Fibroblast of villous mesenchyme (primary cell): ENCODE measurements around the gene KIAA1671. TPM values are rescaled to one million over a fixed set of nuclear protein-coding genes. Genes with fewer than 3 reads are reported as not detected.

ENCODE experiments used
- DNase-seq: peaks from one replicate; pipeline ENCODE4 v3.0.0-alpha.2; 2010; ENCODE audit warnings: low read depth
- H3K4me3 ChIP-seq: 2 replicates; pipeline ENCODE4 v1.5.1; 2011; ENCODE audit warnings: low read depth, mild to moderate bottlenecking, low read length
- total RNA-seq: library from RNA; depleted of rRNA; stranded (reverse); fragments of >200 nt; gene quantifications from 2 replicates; pipeline ENCODE4 v1.2.3, GENCODE V29; 2012
- TF ChIP-seq, protein P1 (sequence below): IDR thresholded peaks from 2 replicates; pipeline ENCODE4 v1.5.1; 2012; ENCODE audit warnings: low read depth, mild to moderate bottlenecking, low read length; ENCODE audit not compliant: insufficient read depth

KIAA1671 gene
- total RNA-seq, 1 donor: 3.5 TPM

DNA sequence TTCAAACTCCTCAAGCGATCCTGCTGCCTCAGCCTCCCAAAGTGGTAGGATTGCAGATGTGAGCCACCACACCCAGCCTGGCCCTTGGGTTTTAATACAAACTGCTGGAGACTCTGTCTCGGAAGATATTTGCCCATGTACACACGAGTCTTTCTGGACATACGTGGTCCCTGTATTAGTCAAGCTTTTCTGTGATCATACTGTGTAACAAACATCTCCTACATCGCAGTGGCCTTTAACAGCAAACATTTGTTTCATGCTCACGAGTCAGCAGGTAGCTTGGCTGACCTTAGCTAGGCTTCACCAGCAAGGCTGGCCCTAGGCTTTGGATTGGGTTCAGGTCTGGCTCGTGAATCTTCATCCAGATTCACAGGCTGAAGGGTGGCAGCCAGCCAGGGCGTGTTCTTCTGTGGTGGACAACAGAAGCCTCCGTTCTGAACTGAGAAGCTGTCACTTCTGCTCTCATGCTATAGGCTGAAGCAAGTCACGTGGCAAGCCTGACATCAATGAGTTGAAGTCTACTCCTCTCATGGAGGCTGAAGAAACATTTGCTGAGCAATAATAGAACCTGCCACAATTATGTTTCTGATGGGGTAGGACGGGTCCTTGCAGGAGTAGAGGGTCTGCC is 8.8 kb downstream of the KIAA1671 start:
- TF ChIP-seq, protein P1, sequence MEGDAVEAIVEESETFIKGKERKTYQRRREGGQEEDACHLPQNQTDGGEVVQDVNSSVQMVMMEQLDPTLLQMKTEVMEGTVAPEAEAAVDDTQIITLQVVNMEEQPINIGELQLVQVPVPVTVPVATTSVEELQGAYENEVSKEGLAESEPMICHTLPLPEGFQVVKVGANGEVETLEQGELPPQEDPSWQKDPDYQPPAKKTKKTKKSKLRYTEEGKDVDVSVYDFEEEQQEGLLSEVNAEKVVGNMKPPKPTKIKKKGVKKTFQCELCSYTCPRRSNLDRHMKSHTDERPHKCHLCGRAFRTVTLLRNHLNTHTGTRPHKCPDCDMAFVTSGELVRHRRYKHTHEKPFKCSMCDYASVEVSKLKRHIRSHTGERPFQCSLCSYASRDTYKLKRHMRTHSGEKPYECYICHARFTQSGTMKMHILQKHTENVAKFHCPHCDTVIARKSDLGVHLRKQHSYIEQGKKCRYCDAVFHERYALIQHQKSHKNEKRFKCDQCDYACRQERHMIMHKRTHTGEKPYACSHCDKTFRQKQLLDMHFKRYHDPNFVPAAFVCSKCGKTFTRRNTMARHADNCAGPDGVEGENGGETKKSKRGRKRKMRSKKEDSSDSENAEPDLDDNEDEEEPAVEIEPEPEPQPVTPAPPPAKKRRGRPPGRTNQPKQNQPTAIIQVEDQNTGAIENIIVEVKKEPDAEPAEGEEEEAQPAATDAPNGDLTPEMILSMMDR: no peak
- DNase-seq: no peak
- no peak overlapping the region for H3K4me3 ChIP-seq

DNA sequence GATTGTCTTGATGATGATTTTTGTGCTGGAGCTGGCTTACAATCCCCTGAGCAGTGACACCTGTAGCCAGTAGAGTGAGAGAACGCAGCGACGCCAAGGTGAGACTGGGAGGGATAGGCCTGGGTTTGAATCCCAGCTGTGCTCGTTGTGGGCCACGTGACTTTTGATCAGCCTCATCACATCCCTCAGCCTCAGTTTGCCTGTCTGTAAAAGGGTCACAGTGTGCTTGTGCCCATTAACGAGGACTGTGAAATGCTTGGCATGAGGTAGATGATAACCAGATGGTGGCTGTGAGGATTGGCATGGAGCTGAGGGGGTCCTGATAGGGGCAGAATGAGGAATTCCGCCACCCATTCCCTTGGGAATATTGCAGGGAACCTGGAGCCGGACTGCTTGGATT is 9.6 kb downstream of the KIAA1671 start:
- no peak overlapping the region for H3K4me3 ChIP-seq
- TF ChIP-seq, protein P1: no peak
- no peak for DNase-seq

DNA sequence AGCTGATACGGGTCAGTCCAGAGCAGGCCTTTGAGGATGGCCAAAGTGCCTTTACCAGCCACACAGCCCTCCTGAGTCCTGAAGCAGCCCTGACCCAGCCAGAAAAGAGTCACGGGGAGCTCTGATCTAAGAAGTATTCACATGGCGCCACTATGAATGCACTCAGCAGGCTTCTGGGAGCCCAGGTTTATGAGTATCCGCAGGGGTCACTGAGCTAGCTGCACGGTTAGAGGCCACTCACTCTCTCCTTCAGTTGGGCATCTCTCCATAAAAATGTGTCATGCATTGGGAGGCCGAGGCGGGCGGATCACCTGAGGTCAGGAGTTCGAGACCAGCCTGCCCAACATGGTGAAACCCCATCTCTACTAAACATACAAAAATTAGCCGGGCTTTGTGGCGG is 10.3 kb downstream of the KIAA1671 start:
- TF ChIP-seq, protein P1: no peak
- H3K4me3 ChIP-seq: no peak overlapping the region
- no peak for DNase-seq

DNA sequence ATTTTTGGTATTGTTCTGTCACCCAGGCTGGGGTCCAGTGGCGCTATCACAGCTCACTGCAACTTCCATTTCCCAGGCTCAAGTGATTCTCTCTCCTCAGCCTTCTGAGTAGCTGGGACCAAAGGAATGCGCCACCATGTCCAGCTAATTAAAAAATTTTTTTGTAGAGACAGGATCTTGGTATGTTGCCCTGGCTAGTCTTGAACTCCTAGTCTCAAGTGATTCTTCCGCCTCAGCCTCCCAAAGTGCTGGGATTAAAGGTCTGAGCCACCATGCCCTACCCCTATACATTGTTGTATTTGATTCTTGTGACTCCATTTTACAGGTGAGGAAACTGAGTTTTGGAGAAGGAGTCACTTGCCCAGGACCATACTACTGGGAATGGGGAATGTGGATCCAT is 11.9 kb downstream of the KIAA1671 start:
- no peak for DNase-seq
- H3K4me3 ChIP-seq: no peak overlapping the region
- TF ChIP-seq, protein P1: no peak

DNA sequence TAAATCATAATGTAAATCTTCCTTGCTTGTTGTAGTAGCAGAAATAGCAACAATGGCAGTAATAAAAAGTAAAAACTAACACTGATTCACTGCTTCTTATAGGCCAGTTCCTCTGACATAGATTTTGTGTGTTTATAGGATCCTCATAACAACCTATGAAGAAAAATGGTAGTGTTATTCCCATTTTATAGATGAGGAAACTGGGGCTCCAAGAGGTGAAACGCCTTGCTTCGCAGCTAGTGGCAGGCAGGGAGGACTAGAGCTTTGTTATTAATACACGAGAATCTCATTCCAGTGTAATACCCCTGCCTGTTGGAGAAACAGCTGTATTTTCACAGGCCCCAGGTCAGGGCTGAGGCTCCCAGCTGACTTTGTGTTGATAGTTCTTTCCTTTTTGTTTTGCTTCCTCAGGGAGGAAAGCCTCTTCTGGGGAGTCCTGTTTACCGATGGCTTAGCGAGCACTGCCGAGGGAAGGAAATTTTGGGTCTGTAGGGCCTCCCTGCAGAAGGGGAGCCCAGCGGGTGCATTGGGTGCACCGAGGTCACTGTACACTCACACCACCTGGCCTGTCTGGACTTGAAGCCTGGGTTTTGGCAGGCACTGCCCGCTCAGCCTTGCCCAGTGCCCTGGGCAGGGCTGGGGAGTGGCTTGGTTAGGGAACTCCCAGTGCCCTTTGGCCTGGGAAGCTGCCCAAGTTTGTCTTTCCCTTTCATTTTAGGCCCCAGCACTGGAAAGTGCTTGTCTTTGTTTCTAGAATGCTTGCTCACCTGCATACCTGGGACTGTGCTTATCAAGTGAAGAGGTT is 13.5 kb downstream of the KIAA1671 start:
- DNase-seq: peak; percentile 40
- TF ChIP-seq, protein P1: no peak
- no peak overlapping the region for H3K4me3 ChIP-seq

DNA sequence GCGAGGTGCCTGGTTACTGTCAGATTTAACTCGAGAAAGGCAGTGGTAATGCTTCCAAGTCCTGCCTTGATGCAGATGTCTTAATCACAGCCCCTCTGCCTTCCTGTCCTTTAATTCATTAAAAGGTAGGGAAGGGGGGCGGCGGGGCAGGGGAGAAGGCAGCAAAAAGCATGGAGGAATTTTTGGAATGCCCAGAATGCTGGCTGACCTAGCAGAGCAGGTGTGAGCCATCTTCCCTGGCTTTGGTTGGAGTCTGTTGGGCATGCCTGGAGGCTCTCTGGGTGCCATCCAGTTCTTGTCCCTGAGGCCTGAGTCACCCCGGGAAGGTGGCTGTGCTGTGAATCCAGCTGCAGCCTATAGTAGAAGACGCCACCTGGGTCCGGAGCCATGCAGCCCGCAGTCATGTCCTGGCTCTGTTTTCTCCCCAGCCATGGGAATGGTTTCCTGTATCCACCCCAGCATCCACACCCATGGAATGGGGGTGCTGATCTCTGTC is 15.6 kb downstream of the KIAA1671 start:
- no peak overlapping the region for H3K4me3 ChIP-seq
- TF ChIP-seq, protein P1: no peak
- DNase-seq: no peak
